DMS153 treated with DMSO at 0.1 percent for 48 hours (cell line): ENCODE measurements around the gene RNF182.

Experiments
- DNase-seq: peaks from one replicate; lab custom pipeline; 2025; ENCODE audit not compliant: unreplicated experiment; lab: John Stamatoyannopoulos, UW

Gene RNF182

GRCh38 chr6:14028631-14029030 lies 103.9 kb downstream of the RNF182 start:
- no peak for DNase-seq

GRCh38 chr6:14029605-14030004 lies 104.9 kb downstream of the RNF182 start:
- no peak for DNase-seq
